ENCODE results near the gene GABBR2.

- no peak for TF ChIP-seq POLR2A (IDR thresholded peaks at IDR 0.05)
- TF ChIP-seq CTCF (IDR thresholded peaks at IDR 0.05) = no peak
Observed at GRCh38 chr9:98658951-98659351, 49.8 kb downstream of the GABBR2 start.
